GM19043 (cell line): ENCODE data around the gene ADAMTS13.
A peak's percentile ranks its signal among the peaks of the same experiment; 100 is the strongest.

ENCODE experiments used
- ATAC-seq: cut with Tn5 transposase; IDR thresholded peaks from one replicate; pipeline ENCODE4 v1.9.1; 2021; ENCODE audit warnings: low read depth; ENCODE audit not compliant: unreplicated experiment

The ADAMTS13 gene

GRCh38 chr9:133452562-133452961 lies 30.4 kb downstream of the ADAMTS13 start:
- no peak for ATAC-seq

- no peak for ATAC-seq
These were observed 31.5 kb downstream of the ADAMTS13 start for GRCh38 chr9:133453651-133454050.

- no peak for ATAC-seq
These were observed 32.2 kb downstream of the ADAMTS13 start for GRCh38 chr9:133454325-133454724.

- no peak for ATAC-seq
These were observed 32.9 kb downstream of the ADAMTS13 start for GRCh38 chr9:133454943-133455673.

GRCh38 chr9:133455936-133456335 lies 33.8 kb downstream of the ADAMTS13 start:
- ATAC-seq, result no peak

GRCh38 chr9:133456409-133456808 lies 34.2 kb downstream of the ADAMTS13 start:
- ATAC-seq, result no peak

- no peak for ATAC-seq
These were observed 35.1 kb downstream of the ADAMTS13 start for GRCh38 chr9:133457233-133457632.

- ATAC-seq, result no peak
These were observed 35.6 kb downstream of the ADAMTS13 start for GRCh38 chr9:133457748-133458147.

- ATAC-seq, result no peak
These were observed 36.6 kb downstream of the ADAMTS13 start for GRCh38 chr9:133458643-133459312.

GRCh38 chr9:133459476-133460404 lies 37.6 kb downstream of the ADAMTS13 start, which contains the start of gene CACFD1:
TSS of gene CACFD1 (plus strand) at chr9:133459978. CDS start at chr9:133460067, 89 bp downstream.
- peak; percentile 69 for ATAC-seq

GRCh38 chr9:133460405-133461175 lies 38.4 kb downstream of the ADAMTS13 start:
- ATAC-seq, result peak; percentile 13

GRCh38 chr9:133461975-133462374 lies 39.8 kb downstream of the ADAMTS13 start:
- ATAC-seq, result no peak

- ATAC-seq, result no peak
These were observed 41.2 kb downstream of the ADAMTS13 start for GRCh38 chr9:133463234-133463863.

- no peak for ATAC-seq
These were observed 41.9 kb downstream of the ADAMTS13 start for GRCh38 chr9:133463864-133464615.

- ATAC-seq, result no peak
These were observed 42.5 kb downstream of the ADAMTS13 start for GRCh38 chr9:133464638-133465037.

GRCh38 chr9:133465984-133466383 lies 43.8 kb downstream of the ADAMTS13 start:
- ATAC-seq, result no peak

- ATAC-seq, result no peak
These were observed 44.9 kb downstream of the ADAMTS13 start for GRCh38 chr9:133467101-133467500.

GRCh38 chr9:133468374-133468773 lies 46.2 kb downstream of the ADAMTS13 start:
- ATAC-seq, result no peak
